NCI-H146 treated with DMSO at 0.1 percent for 48 hours (cell line): ENCODE data around the gene GP1BB.
"Not testable (repeated sequence)": the region's sequence is repeated elsewhere in the genome, so short reads cannot be mapped to it uniquely, and the experiment has no call there.

Experiments used
- DNase-seq: peaks from one replicate; lab custom pipeline; 2025; ENCODE audit not compliant: unreplicated experiment; lab: John Stamatoyannopoulos, UW

Gene GP1BB

GRCh38 chr22:19723232-19723982 is at the start of gene GP1BB:
Gene GP1BB (plus strand): TSS chr22:19723539. CDS start chr22:19723570, 31 bp downstream.
- DNase-seq, result no peak

DNA sequence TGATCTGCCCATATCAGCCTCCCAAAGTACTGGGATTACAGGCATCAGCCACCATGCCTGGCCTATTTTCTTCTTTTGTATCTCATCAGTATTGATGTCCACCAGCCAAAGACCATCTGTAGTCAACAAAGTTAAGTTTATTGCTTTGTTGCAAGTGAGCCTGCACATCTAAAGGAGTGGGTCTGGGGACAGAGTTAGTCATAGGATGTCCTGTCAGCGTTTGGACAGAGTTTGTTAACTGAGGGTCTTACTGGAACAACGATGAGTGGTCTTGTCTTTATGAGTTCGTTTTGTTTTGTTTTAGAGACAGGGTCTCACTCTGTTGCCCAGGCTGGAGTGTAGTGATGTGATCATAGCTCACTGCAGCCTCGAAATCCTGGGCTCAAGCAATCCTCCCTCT is 49.7 kb upstream of the GP1BB start:
- DNase-seq, result no peak

DNA sequence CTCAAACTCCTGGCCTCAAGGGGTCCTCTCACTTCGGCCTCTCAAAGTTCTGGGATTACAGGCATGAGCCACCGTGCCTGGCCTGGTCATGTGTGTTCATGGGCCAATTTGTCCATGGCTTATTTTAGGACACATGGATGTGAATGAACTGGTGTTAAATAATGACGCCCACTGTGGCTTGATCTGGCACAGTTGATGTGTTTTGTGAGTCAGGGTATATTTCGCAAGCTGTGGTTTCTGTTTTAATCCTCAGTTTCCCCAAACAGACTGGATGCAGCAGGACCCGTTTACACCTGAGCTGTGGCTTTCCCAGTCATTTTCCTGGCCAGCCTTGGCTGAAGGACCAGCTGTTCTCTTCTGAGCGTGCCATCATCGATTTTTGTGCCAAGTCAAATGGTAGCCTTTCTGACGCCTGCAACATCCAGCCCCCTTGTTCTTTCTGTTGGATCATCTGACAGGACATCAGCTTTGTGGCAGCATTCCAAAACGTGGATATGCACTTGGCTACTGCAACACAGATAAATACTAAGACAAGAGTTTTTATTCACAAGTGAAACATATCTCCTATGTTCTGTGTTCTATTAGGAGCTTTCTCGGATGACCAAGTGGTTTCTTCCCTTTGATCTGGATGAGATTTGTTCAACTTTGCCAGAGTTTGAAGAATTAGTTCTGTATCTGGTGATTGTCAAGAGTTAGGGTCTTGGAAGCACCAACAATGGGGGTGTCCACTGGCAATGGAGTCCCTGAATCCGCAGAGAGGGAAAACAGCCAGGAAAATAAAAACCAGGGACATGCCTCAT is 49.0 kb upstream of the GP1BB start:
- no peak for DNase-seq

- no peak for DNase-seq
Observed at GRCh38 chr22:19674929-19675253, 48.4 kb upstream of the GP1BB start.

GRCh38 chr22:19675428-19675827 is 47.9 kb upstream of the GP1BB start:
- no peak for DNase-seq

GRCh38 chr22:19676437-19676836 is 46.9 kb upstream of the GP1BB start:
- not testable (repeated sequence) for DNase-seq

GRCh38 chr22:19678949-19679521 is 44.3 kb upstream of the GP1BB start:
- DNase-seq, result no peak

GRCh38 chr22:19679522-19680101 is 43.7 kb upstream of the GP1BB start:
- DNase-seq, result no peak

DNA sequence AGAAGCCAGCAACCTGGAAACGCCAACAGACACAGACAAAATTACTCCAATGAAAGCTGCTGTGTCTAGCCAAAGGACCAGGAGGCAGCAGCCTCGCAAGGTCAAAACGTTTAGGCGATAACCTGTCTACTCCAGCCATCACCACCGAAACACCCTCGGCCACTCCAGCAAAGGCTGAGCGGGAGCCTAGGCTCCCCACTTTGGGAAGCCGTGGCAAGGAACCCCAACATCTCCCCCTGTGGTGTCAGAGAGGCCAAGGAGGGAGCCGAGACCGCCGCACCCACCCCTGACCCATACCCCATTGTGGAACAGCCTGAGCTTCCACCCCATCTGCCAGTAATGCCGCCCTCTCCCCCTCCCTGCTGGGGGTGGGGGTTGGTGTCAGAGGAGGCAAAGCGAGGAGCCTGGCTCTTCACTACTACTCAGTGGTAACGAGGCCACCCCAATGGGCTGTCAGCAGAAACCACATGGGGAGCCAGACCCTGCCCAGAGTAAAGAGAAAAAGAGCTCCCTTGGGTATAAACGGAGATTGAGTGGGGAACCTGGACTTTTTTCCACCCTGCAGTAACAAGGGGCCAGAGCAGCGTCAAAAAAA is 43.0 kb upstream of the GP1BB start:
- DNase-seq, result no peak

DNA sequence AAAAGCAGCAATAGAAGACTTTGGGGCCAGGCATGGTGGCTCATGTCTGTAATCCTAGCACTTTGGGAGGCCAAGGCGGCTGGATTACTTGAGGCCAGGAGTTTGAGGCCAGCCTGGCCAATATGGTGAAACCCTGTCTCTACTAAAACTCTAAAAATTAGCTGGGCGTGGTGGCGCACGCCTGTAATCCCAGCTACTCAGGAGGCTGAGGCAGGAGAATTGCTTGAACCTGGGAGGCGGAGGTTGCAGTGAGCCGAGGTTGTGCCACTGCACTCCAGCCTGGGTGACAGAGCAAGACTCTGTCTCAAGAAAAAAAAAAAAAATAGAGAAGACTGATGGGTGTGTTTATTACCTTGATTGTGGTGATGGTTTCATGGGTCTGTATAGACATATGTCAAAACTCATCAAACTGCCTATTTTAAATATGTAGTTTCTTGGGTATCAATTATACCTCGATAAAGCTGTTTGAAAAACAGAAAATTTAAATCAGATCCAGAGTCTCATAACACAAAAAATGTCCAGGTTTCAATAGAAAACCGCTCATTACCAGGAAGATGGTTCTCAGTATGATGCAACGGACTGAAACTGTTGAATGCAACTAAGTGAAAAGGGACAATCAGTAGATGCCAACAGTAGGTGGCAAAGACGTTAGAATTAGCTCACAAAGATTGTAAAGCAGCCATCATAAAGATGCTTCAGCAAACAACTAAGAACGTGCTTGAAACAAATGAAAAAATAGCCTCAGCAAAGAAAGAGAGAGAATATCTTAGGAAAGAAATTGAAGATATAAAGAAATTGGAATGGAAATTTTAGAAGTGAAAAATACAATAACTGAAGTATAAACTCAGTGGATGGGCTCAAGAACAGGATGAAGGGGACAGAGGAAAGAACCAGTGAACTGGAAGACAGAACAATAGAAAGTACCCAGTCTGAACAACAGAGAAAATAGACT is 42.2 kb upstream of the GP1BB start:
- no peak for DNase-seq

- DNase-seq, result no peak
Observed at GRCh38 chr22:19681863-19682245, 41.5 kb upstream of the GP1BB start.

DNA sequence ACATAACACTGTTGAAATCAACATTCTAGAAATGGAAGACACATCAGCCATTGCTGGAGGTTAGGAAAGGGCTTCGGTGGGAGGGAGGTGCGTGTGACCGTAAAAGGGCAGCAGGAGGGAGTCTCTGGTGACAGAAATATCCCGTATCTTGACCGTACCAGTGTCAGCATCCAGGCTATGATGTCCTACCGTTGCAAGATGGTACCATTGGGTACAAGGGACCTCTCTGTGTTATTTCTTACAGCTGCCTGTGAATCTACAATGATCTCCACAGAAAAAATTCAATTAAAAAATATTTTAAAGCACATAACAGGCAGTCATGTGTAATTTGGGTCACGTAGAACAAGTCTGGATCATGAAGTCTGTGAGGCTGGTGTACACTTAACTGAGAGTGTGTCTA is 36.4 kb upstream of the GP1BB start:
- no peak for DNase-seq

- DNase-seq, result no peak
Observed at GRCh38 chr22:19687561-19688300, 35.6 kb upstream of the GP1BB start.

- no peak for DNase-seq
Observed at GRCh38 chr22:19688301-19689290, 34.7 kb upstream of the GP1BB start.

GRCh38 chr22:19689408-19689807 is 33.9 kb upstream of the GP1BB start:
- DNase-seq, result no peak

GRCh38 chr22:19691007-19691720 is 32.2 kb upstream of the GP1BB start:
- no peak for DNase-seq

GRCh38 chr22:19691721-19692341 is 31.5 kb upstream of the GP1BB start:
- DNase-seq, result no peak
